ENCODE measurements around the gene ABHD17C. TPM values are rescaled to one million over a fixed set of nuclear protein-coding genes. Genes with fewer than 3 reads are reported as not detected.

Gene ABHD17C
- total RNA-seq, 1 experiment from 2014 or later = 10.3 TPM

DNA sequence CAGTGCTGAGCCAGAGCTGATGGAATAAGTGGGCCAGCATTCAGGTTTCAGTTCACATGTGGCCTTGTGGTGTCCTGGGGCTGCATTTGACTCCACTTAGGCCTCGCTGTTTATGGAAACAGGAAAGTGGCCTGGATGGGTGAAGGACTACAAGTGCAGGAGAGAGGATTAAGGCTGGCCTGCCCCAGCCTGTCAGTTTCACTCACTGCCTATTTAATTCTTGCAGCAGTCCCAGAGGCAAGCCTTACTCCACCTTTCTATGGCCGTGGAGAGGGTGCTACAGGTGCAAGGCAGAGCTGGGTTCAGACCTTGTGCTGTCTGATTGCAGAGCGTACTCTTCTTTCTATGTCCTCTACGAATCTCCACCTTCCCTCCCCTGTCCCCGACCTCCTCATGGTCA is 37.7 kb downstream of the ABHD17C start:
- POLR2A ChIA-PET (ENCODE audit: unreplicated experiment) = no interaction called here
- Histone ChIP-seq H3F3A (ENCODE audit: low read length, unreplicated experiment) (no peaks in the 10 kb centered on the region), H3K4me1 (ENCODE audit: insufficient read depth, low read length) (no peaks in the 10 kb centered on the region), H4K20me1 (ENCODE audit: low read length) (0 out of 2 replicates have a peak, but pooled peaks cover 5% of the 10 kb centered on the region), H3K4me3 (ENCODE audit: low read length) (no peak overlapping the region), H3K36me3 (ENCODE audit: low read depth, low read length) (0 out of 2 replicates have a peak, but pooled peaks cover 2% of the 10 kb centered on the region), H3K27me3 (ENCODE audit: low read length) (no peaks in the 10 kb centered on the region), H3K27ac (ENCODE audit: low read length) (no peak overlapping the region), H3K9me3 (ENCODE audit: low read length) (no peaks in the 10 kb centered on the region), H3K79me2 (ENCODE audit: low read length) (peaks cover 77% of the 10 kb centered on the region), H2AFZ (ENCODE audit: low read length) (no peak overlapping the region), H3K9me2 (replicated peaks; ENCODE audit: low read length) (no peaks in the 10 kb centered on the region), H3K4me2 (ENCODE audit: low read length) (no peak overlapping the region), H3K9ac (ENCODE audit: low read length) (no peak overlapping the region)
- TF ChIP-seq, protein P1, sequence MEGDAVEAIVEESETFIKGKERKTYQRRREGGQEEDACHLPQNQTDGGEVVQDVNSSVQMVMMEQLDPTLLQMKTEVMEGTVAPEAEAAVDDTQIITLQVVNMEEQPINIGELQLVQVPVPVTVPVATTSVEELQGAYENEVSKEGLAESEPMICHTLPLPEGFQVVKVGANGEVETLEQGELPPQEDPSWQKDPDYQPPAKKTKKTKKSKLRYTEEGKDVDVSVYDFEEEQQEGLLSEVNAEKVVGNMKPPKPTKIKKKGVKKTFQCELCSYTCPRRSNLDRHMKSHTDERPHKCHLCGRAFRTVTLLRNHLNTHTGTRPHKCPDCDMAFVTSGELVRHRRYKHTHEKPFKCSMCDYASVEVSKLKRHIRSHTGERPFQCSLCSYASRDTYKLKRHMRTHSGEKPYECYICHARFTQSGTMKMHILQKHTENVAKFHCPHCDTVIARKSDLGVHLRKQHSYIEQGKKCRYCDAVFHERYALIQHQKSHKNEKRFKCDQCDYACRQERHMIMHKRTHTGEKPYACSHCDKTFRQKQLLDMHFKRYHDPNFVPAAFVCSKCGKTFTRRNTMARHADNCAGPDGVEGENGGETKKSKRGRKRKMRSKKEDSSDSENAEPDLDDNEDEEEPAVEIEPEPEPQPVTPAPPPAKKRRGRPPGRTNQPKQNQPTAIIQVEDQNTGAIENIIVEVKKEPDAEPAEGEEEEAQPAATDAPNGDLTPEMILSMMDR (conservative IDR thresholded peaks at IDR 0.05; ENCODE audit: low read depth, low read length) = no peak
- TF ChIP-seq EZH2phosphoT487 (IDR thresholded peaks at IDR 0.05; ENCODE audit: borderline replicate concordance, low read length) (no peak), EZH2 (IDR thresholded peaks at IDR 0.05; ENCODE audit: low read length, unreplicated experiment) (no peak)
- BruUV-seq (replicated peaks) = no TSS peak
- CTCF ChIA-PET = no interaction called here
- DNase-seq (no peak), ATAC-seq (no peak)
- intact Hi-C loops (cut with micrococcal nuclease) = no loop called here

DNA sequence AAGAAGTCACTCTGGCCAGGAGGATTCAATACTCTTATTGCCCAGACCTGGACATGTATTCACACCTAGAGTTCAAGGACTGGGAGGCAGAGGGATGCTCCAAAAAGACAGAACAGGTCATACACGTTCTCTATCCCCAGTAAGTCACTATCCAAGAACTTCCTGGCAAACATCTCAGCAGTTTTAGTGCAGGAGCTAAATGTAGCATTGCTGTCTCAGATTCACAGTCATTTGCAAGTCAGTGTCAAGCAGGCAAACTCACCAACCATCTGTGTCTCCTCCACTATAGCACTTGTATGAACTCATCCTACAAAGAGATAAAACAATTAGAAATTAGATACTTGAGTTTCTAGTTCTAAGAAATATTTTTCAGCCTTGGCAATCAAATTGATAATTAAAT is 38.4 kb downstream of the ABHD17C start:
- no peak overlapping the region for H3K4me3 ChIP-seq (ENCODE audit: low read length)
- no peak for ATAC-seq
- H3K27ac ChIP-seq (ENCODE audit: low read length) = no peak overlapping the region
- BruUV-seq (replicated peaks) = no TSS peak
- H2AFZ ChIP-seq (ENCODE audit: low read length) = no peak overlapping the region
- POLR2A ChIA-PET (ENCODE audit: unreplicated experiment) = no interaction called here
- CTCF ChIA-PET = no interaction called here
- H3K79me2 ChIP-seq (ENCODE audit: low read length) = peaks cover 76% of the 10 kb centered on the region
- H3K4me2 ChIP-seq (ENCODE audit: low read length) = no peak overlapping the region
- no peaks in the 10 kb centered on the region for H3K9me3 ChIP-seq (ENCODE audit: low read length)
- no peaks in the 10 kb centered on the region for H3K4me1 ChIP-seq (ENCODE audit: insufficient read depth, low read length)
- no peak for DNase-seq
- H3K36me3 ChIP-seq (ENCODE audit: low read depth, low read length) = 0 out of 2 replicates have a peak, but pooled peaks cover 2% of the 10 kb centered on the region
- no peaks in the 10 kb centered on the region for H3K27me3 ChIP-seq (ENCODE audit: low read length)
- H3K9ac ChIP-seq (ENCODE audit: low read length) = no peak overlapping the region
- H3F3A ChIP-seq (ENCODE audit: low read length, unreplicated experiment) = no peaks in the 10 kb centered on the region
- no peaks in the 10 kb centered on the region for H3K9me2 ChIP-seq (replicated peaks; ENCODE audit: low read length)
- intact Hi-C loops (cut with micrococcal nuclease) = no loop called here
- no peaks in the 10 kb centered on the region for H4K20me1 ChIP-seq (ENCODE audit: low read length)
- TF ChIP-seq EZH2phosphoT487 (IDR thresholded peaks at IDR 0.05; ENCODE audit: borderline replicate concordance, low read length) = no peak
- TF ChIP-seq, protein P1 (conservative IDR thresholded peaks at IDR 0.05; ENCODE audit: low read depth, low read length) = no peak
- TF ChIP-seq EZH2 (IDR thresholded peaks at IDR 0.05; ENCODE audit: low read length, unreplicated experiment) = no peak

DNA sequence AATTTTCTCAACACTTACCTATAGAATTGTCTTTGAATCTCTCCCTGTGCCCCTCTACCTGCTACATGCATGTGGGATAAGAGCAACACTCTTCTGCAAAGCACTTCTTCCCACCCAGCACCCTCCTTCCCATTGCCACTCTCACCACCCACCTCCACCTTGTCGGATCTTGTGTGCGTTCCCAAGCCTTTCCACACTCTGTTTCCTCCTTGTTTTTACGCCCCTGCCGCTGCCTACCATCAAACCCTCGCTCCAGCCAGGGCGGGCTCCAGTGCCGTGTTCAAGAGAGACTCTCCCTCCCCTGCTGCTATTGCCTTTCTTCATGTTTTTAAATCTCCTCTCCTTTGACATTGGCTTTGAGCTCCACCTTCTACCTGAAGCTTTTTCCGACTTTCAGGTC is 40.2 kb downstream of the ABHD17C start:
- Histone ChIP-seq H3K4me2 (ENCODE audit: low read length) (no peak overlapping the region), H3K4me3 (ENCODE audit: low read length) (no peak overlapping the region), H3F3A (ENCODE audit: low read length, unreplicated experiment) (no peaks in the 10 kb centered on the region), H4K20me1 (ENCODE audit: low read length) (no peaks in the 10 kb centered on the region), H3K79me2 (ENCODE audit: low read length) (peaks cover 66% of the 10 kb centered on the region), H3K9ac (ENCODE audit: low read length) (no peak overlapping the region), H3K36me3 (ENCODE audit: low read depth, low read length) (0 out of 2 replicates have a peak, but pooled peaks cover 2% of the 10 kb centered on the region), H2AFZ (ENCODE audit: low read length) (no peak overlapping the region), H3K27ac (ENCODE audit: low read length) (no peak overlapping the region), H3K4me1 (ENCODE audit: insufficient read depth, low read length) (no peaks in the 10 kb centered on the region), H3K9me3 (ENCODE audit: low read length) (no peaks in the 10 kb centered on the region), H3K27me3 (ENCODE audit: low read length) (no peaks in the 10 kb centered on the region), H3K9me2 (replicated peaks; ENCODE audit: low read length) (no peaks in the 10 kb centered on the region)
- CTCF ChIA-PET = no interaction called here
- BruUV-seq (replicated peaks) = no TSS peak
- POLR2A ChIA-PET (ENCODE audit: unreplicated experiment) = no interaction called here
- TF ChIP-seq EZH2phosphoT487 (IDR thresholded peaks at IDR 0.05; ENCODE audit: borderline replicate concordance, low read length) (no peak), EZH2 (IDR thresholded peaks at IDR 0.05; ENCODE audit: low read length, unreplicated experiment) (no peak)
- TF ChIP-seq, protein P1 (conservative IDR thresholded peaks at IDR 0.05; ENCODE audit: low read depth, low read length) = no peak
- intact Hi-C loops (cut with micrococcal nuclease) = no loop called here
- no peak for ATAC-seq
- no peak for DNase-seq

All from PC-3 (cell line).